GM19238 (cell line): ENCODE results near the gene TRIM26.

Experiments
- DNase-seq: peaks from one replicate; pipeline ENCODE4 v3.0.0; 2011; ENCODE audit warnings: low spot score; ENCODE audit not compliant: insufficient read length

TRIM26 gene

GRCh38 chr6:30207619-30208295, 5.4 kb downstream of the TRIM26 start:
- no peak for DNase-seq

- no peak for DNase-seq
These were observed 6.2 kb downstream of the TRIM26 start for GRCh38 chr6:30206799-30207618.

GRCh38 chr6:30206152-30206551, 7.1 kb downstream of the TRIM26 start:
- DNase-seq = no peak

GRCh38 chr6:30204116-30204515, 9.1 kb downstream of the TRIM26 start:
- no peak for DNase-seq

- no peak for DNase-seq
These were observed 10.8 kb downstream of the TRIM26 start for GRCh38 chr6:30202366-30202765.

- DNase-seq = peak; percentile 64
These were observed 12.5 kb downstream of the TRIM26 start for GRCh38 chr6:30200551-30201281.

- DNase-seq = no peak
These were observed 14.8 kb downstream of the TRIM26 start for GRCh38 chr6:30198166-30199084.

- DNase-seq = no peak
These were observed 16.8 kb downstream of the TRIM26 start for GRCh38 chr6:30196376-30196775.

- no peak for DNase-seq
These were observed 17.3 kb downstream of the TRIM26 start for GRCh38 chr6:30195951-30196350.

- no peak for DNase-seq
These were observed 18.2 kb downstream of the TRIM26 start for GRCh38 chr6:30194797-30195690.

- DNase-seq = no peak
These were observed 21.1 kb downstream of the TRIM26 start for GRCh38 chr6:30192076-30192475.

- DNase-seq = no peak
These were observed 24.7 kb downstream of the TRIM26 start for GRCh38 chr6:30188541-30188940.

GRCh38 chr6:30185846-30186484, 27.2 kb downstream of the TRIM26 start:
- DNase-seq = no peak

GRCh38 chr6:30184417-30185031, 28.7 kb downstream of the TRIM26 start:
- DNase-seq = no peak

- no peak for DNase-seq
These were observed 33.1 kb downstream of the TRIM26 start for GRCh38 chr6:30180145-30180544.

- DNase-seq = no peak
These were observed 34.4 kb downstream of the TRIM26 start for GRCh38 chr6:30178837-30179236.

- DNase-seq = no peak
These were observed 37.4 kb downstream of the TRIM26 start for GRCh38 chr6:30175765-30176164.

- no peak for DNase-seq
These were observed 40.5 kb downstream of the TRIM26 start for GRCh38 chr6:30172681-30173080.
